ENCODE data around the gene SMYD3.

- TF ChIP-seq, protein P1, sequence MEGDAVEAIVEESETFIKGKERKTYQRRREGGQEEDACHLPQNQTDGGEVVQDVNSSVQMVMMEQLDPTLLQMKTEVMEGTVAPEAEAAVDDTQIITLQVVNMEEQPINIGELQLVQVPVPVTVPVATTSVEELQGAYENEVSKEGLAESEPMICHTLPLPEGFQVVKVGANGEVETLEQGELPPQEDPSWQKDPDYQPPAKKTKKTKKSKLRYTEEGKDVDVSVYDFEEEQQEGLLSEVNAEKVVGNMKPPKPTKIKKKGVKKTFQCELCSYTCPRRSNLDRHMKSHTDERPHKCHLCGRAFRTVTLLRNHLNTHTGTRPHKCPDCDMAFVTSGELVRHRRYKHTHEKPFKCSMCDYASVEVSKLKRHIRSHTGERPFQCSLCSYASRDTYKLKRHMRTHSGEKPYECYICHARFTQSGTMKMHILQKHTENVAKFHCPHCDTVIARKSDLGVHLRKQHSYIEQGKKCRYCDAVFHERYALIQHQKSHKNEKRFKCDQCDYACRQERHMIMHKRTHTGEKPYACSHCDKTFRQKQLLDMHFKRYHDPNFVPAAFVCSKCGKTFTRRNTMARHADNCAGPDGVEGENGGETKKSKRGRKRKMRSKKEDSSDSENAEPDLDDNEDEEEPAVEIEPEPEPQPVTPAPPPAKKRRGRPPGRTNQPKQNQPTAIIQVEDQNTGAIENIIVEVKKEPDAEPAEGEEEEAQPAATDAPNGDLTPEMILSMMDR (IDR thresholded peaks at IDR 0.05; ENCODE audit: low read length), result no peak
- TF ChIP-seq EZH2 (optimal IDR thresholded peaks at IDR 0.05; ENCODE audit: low read depth, low read length), result no peak
These were observed 303.9 kb downstream of the SMYD3 start for GRCh38 chr1:246203180-246203579.
